ENCODE measurements around the gene DGUOK.

DGUOK gene

GRCh38 chr2:73910873-73911547 is 15.7 kb upstream of the DGUOK start:
- Histone ChIP-seq H3K9me3 (ENCODE audit: insufficient read depth, low read length) (no peaks in the 10 kb centered on the region), H3K4me1 (ENCODE audit: insufficient read depth, insufficient read length) (no peaks in the 10 kb centered on the region), H3K36me3 (ENCODE audit: insufficient read depth, insufficient read length, low read length) (no peaks in the 10 kb centered on the region), H3K4me3 (ENCODE audit: insufficient read length, low read depth) (no peak overlapping the region), H3K9ac (ENCODE audit: insufficient read length, low read depth) (no peak overlapping the region), H3K27me3 (ENCODE audit: insufficient read depth, insufficient read length) (no peaks in the 10 kb centered on the region)
- no peak for DNase-seq (ENCODE audit: low read depth, low spot score)
- no peak for TF ChIP-seq YY1 (IDR thresholded peaks at IDR 0.05; ENCODE audit: insufficient read depth, insufficient read length)
- no peak for TF ChIP-seq ZNF274 (IDR thresholded peaks at IDR 0.05; ENCODE audit: low read depth, low read length)
- no peak for TF ChIP-seq SUZ12 (IDR thresholded peaks at IDR 0.05; ENCODE audit: extremely low read depth, insufficient read depth, insufficient read length)

GRCh38 chr2:73911548-73912208 is 15.0 kb upstream of the DGUOK start:
- DNase-seq (ENCODE audit: low read depth, low spot score), result no peak
- Histone ChIP-seq H3K9me3 (ENCODE audit: insufficient read depth, low read length) (no peaks in the 10 kb centered on the region), H3K4me3 (ENCODE audit: insufficient read length, low read depth) (no peak overlapping the region), H3K9ac (ENCODE audit: insufficient read length, low read depth) (no peak overlapping the region), H3K27me3 (ENCODE audit: insufficient read depth, insufficient read length) (no peaks in the 10 kb centered on the region), H3K4me1 (ENCODE audit: insufficient read depth, insufficient read length) (no peaks in the 10 kb centered on the region), H3K36me3 (ENCODE audit: insufficient read depth, insufficient read length, low read length) (no peaks in the 10 kb centered on the region)
- TF ChIP-seq ZNF274 (IDR thresholded peaks at IDR 0.05; ENCODE audit: low read depth, low read length) (no peak), SUZ12 (IDR thresholded peaks at IDR 0.05; ENCODE audit: extremely low read depth, insufficient read depth, insufficient read length) (no peak), YY1 (IDR thresholded peaks at IDR 0.05; ENCODE audit: insufficient read depth, insufficient read length) (no peak)

- Histone ChIP-seq H3K9ac (ENCODE audit: insufficient read length, low read depth) (no peak overlapping the region), H3K4me1 (ENCODE audit: insufficient read depth, insufficient read length) (no peaks in the 10 kb centered on the region), H3K9me3 (ENCODE audit: insufficient read depth, low read length) (no peaks in the 10 kb centered on the region), H3K4me3 (ENCODE audit: insufficient read length, low read depth) (no peak overlapping the region), H3K27me3 (ENCODE audit: insufficient read depth, insufficient read length) (no peaks in the 10 kb centered on the region), H3K36me3 (ENCODE audit: insufficient read depth, insufficient read length, low read length) (no peaks in the 10 kb centered on the region)
- TF ChIP-seq ZNF274 (IDR thresholded peaks at IDR 0.05; ENCODE audit: low read depth, low read length) (no peak), SUZ12 (IDR thresholded peaks at IDR 0.05; ENCODE audit: extremely low read depth, insufficient read depth, insufficient read length) (no peak), YY1 (IDR thresholded peaks at IDR 0.05; ENCODE audit: insufficient read depth, insufficient read length) (no peak)
- DNase-seq (ENCODE audit: low read depth, low spot score), result no peak
These were observed 13.1 kb upstream of the DGUOK start for GRCh38 chr2:73913414-73914054.

- no peak for DNase-seq (ENCODE audit: low read depth, low spot score)
- no peaks in the 10 kb centered on the region for H3K27me3 ChIP-seq (ENCODE audit: insufficient read depth, insufficient read length)
- no peak for TF ChIP-seq YY1 (IDR thresholded peaks at IDR 0.05; ENCODE audit: insufficient read depth, insufficient read length)
- no peak for TF ChIP-seq ZNF274 (IDR thresholded peaks at IDR 0.05; ENCODE audit: low read depth, low read length)
- no peak for TF ChIP-seq SUZ12 (IDR thresholded peaks at IDR 0.05; ENCODE audit: extremely low read depth, insufficient read depth, insufficient read length)
- no peaks in the 10 kb centered on the region for H3K9me3 ChIP-seq (ENCODE audit: insufficient read depth, low read length)
- H3K9ac ChIP-seq (ENCODE audit: insufficient read length, low read depth), result no peak overlapping the region
- no peak overlapping the region for H3K4me3 ChIP-seq (ENCODE audit: insufficient read length, low read depth)
- no peaks in the 10 kb centered on the region for H3K36me3 ChIP-seq (ENCODE audit: insufficient read depth, insufficient read length, low read length)
- H3K4me1 ChIP-seq (ENCODE audit: insufficient read depth, insufficient read length), result no peaks in the 10 kb centered on the region
These were observed 12.0 kb upstream of the DGUOK start for GRCh38 chr2:73914667-73915066.

GRCh38 chr2:73915437-73915993 is 11.2 kb upstream of the DGUOK start:
- no peak overlapping the region for H3K4me3 ChIP-seq (ENCODE audit: insufficient read length, low read depth)
- no peak overlapping the region for H3K9ac ChIP-seq (ENCODE audit: insufficient read length, low read depth)
- no peak for TF ChIP-seq SUZ12 (IDR thresholded peaks at IDR 0.05; ENCODE audit: extremely low read depth, insufficient read depth, insufficient read length)
- TF ChIP-seq ZNF274 (IDR thresholded peaks at IDR 0.05; ENCODE audit: low read depth, low read length), result no peak
- TF ChIP-seq YY1 (IDR thresholded peaks at IDR 0.05; ENCODE audit: insufficient read depth, insufficient read length), result no peak
- no peak for DNase-seq (ENCODE audit: low read depth, low spot score)
- H3K9me3 ChIP-seq (ENCODE audit: insufficient read depth, low read length), result no peaks in the 10 kb centered on the region
- no peaks in the 10 kb centered on the region for H3K27me3 ChIP-seq (ENCODE audit: insufficient read depth, insufficient read length)
- no peaks in the 10 kb centered on the region for H3K36me3 ChIP-seq (ENCODE audit: insufficient read depth, insufficient read length, low read length)
- no peaks in the 10 kb centered on the region for H3K4me1 ChIP-seq (ENCODE audit: insufficient read depth, insufficient read length)

GRCh38 chr2:73916666-73917065 is 10.0 kb upstream of the DGUOK start:
- H3K4me1 ChIP-seq (ENCODE audit: insufficient read depth, insufficient read length), result peaks cover 8% of the 10 kb centered on the region
- H3K9me3 ChIP-seq (ENCODE audit: insufficient read depth, low read length), result no peaks in the 10 kb centered on the region
- no peaks in the 10 kb centered on the region for H3K27me3 ChIP-seq (ENCODE audit: insufficient read depth, insufficient read length)
- TF ChIP-seq SUZ12 (IDR thresholded peaks at IDR 0.05; ENCODE audit: extremely low read depth, insufficient read depth, insufficient read length) (no peak), YY1 (IDR thresholded peaks at IDR 0.05; ENCODE audit: insufficient read depth, insufficient read length) (no peak), ZNF274 (IDR thresholded peaks at IDR 0.05; ENCODE audit: low read depth, low read length) (no peak)
- no peak overlapping the region for H3K9ac ChIP-seq (ENCODE audit: insufficient read length, low read depth)
- DNase-seq (ENCODE audit: low read depth, low spot score), result no peak
- H3K4me3 ChIP-seq (ENCODE audit: insufficient read length, low read depth), result no peak overlapping the region
- no peaks in the 10 kb centered on the region for H3K36me3 ChIP-seq (ENCODE audit: insufficient read depth, insufficient read length, low read length)

GRCh38 chr2:73917296-73917695 is 9.4 kb upstream of the DGUOK start:
- Histone ChIP-seq H3K9me3 (ENCODE audit: insufficient read depth, low read length) (no peaks in the 10 kb centered on the region), H3K36me3 (ENCODE audit: insufficient read depth, insufficient read length, low read length) (no peaks in the 10 kb centered on the region), H3K4me3 (ENCODE audit: insufficient read length, low read depth) (no peak overlapping the region), H3K9ac (ENCODE audit: insufficient read length, low read depth) (no peak overlapping the region), H3K4me1 (ENCODE audit: insufficient read depth, insufficient read length) (peaks cover 8% of the 10 kb centered on the region), H3K27me3 (ENCODE audit: insufficient read depth, insufficient read length) (no peaks in the 10 kb centered on the region)
- no peak for TF ChIP-seq ZNF274 (IDR thresholded peaks at IDR 0.05; ENCODE audit: low read depth, low read length)
- TF ChIP-seq YY1 (IDR thresholded peaks at IDR 0.05; ENCODE audit: insufficient read depth, insufficient read length), result no peak
- no peak for TF ChIP-seq SUZ12 (IDR thresholded peaks at IDR 0.05; ENCODE audit: extremely low read depth, insufficient read depth, insufficient read length)
- DNase-seq (ENCODE audit: low read depth, low spot score), result no peak

Data from NT2/D1 (cell line).